ENCODE measurements around the gene PLK2.

- no peak for TF ChIP-seq ZNF274 (IDR thresholded peaks at IDR 0.05; ENCODE audit: low read depth, low read length)
- no peak for TF ChIP-seq SUZ12 (IDR thresholded peaks at IDR 0.05; ENCODE audit: extremely low read depth, insufficient read depth, insufficient read length)
- no peak for TF ChIP-seq YY1 (IDR thresholded peaks at IDR 0.05; ENCODE audit: insufficient read depth, insufficient read length)
These were observed 47.8 kb downstream of the PLK2 start for GRCh38 chr5:58412081-58412480.
